Pancreas (tissue), 10 donors: ENCODE data around the gene PIGZ. TPM values are rescaled to one million over a fixed set of nuclear protein-coding genes. Genes with fewer than 3 reads are reported as not detected.

Experiments used
- ATAC-seq, 4 donors: fragments of 200-7000 bp; cut with Tn5 transposase; one replicate each; pipeline versions ENCODE4 v1.8.0 to v1.9.1; 2020; ENCODE audit warnings: mild to moderate bottlenecking in 4 of 4, moderate library complexity in 4 of 4
- DNase-seq, 6 donors: peaks; one replicate each; pipeline ENCODE4 v3.0.0-alpha.2; 2020
- FAIRE-seq: peaks from 2 replicates; lab custom pipeline; 2012; peaks lifted over from hg19 to GRCh38; lab: Jason Lieb, UNC
- H3K27ac ChIP-seq, 4 donors: fragments of 200-600 bp; sonication (generic); 1 replicate in 3 of 4; 2 replicates in 1 of 4; pipeline versions ENCODE4 v1.5.0 to v1.8.0; 2020
- H3K27me3 ChIP-seq, 4 donors: fragments of 200-600 bp; one replicate each; pipeline ENCODE4 v1.8.0; 2021
- H3K36me3 ChIP-seq, 3 donors: fragments of 200-600 bp; sonication (generic) in 1 of 3; one replicate each; pipeline versions ENCODE4 v1.5.0 to v1.8.0; 2020 to 2021
- H3K4me1 ChIP-seq, 3 donors: fragments of 200-600 bp; one replicate each; pipeline ENCODE4 v1.8.0; 2021
- H3K4me3 ChIP-seq, 4 donors: fragments of 200-600 bp; sonication (generic) in 2 of 4; one replicate each; pipeline versions ENCODE4 v1.5.0 to v1.8.0; 2020 to 2021
- H3K9me3 ChIP-seq, 4 donors: fragments of 200-600 bp; one replicate each; pipeline ENCODE4 v1.8.0; 2021
- CTCF ChIP-seq, 4 donors: fragments of 200-600 bp; sonication (generic) in 3 of 4; IDR thresholded peaks; one replicate each; pipeline versions ENCODE4 v1.5.0 to v1.8.0; 2021; ENCODE audit warnings: antibody characterized with exemption in 4 of 4
- WGBS, 2 donors: extraction: QIAGEN DNeasy Blood & Tissue Kit; methylation state at CpG; one replicate each; pipeline ENCODE4 v1.1.7; 2013; 5-methylcytosine and 5-hydroxymethylcytosine counted together
- intact Hi-C, 3 donors: fragments of 100-400 bp; cut with DNase I; formaldehyde crosslinking; loops; one replicate each; pipeline versions ENCODE4 v1.11.1 to v1.14.2; 2022
- polyA plus RNA-seq, 2 donors: library from polyadenylated mRNA; stranded (reverse); fragments of 200-250 nt; gene quantifications; one replicate each; pipeline ENCODE4 v1.2.3, GENCODE V29; 2013
- total RNA-seq, 6 donors: library from RNA; stranded (reverse); fragmentation: NEBNext Ultra II Directional in 4 of 6; extraction: Animal tissue kit (Norgen Biotek cat#: 25700) in 4 of 6; gene quantifications; one replicate each; pipeline versions ENCODE4 v1.2.1 to v1.2.4, GENCODE V29; 2021 to 2023
- donor health status: healthy with polysubstance abuse.
- donor health status: DM: no; HTN: no; CAD: no; lungs with moderate emphysema.
- donor health status: DM: no; HTN: no; CAD: no.
- donor health status: control.
- donor health status: control.
- donor health status: Bipolar disorder and iron deficiency.
- donor health status: DM: yes; HTN: yes; CAD: no.
- donor health status: DM: no; HTN: no; CAD: no.
- donor health status: DM: no; HTN: no; CAD: no.
- donor health status: DM: yes; HTN: yes; CAD: no.

Gene PIGZ
- total and polyA plus RNA-seq, 8 donors = 1.3 to 3.8 (median 2.1) TPM

DNA sequence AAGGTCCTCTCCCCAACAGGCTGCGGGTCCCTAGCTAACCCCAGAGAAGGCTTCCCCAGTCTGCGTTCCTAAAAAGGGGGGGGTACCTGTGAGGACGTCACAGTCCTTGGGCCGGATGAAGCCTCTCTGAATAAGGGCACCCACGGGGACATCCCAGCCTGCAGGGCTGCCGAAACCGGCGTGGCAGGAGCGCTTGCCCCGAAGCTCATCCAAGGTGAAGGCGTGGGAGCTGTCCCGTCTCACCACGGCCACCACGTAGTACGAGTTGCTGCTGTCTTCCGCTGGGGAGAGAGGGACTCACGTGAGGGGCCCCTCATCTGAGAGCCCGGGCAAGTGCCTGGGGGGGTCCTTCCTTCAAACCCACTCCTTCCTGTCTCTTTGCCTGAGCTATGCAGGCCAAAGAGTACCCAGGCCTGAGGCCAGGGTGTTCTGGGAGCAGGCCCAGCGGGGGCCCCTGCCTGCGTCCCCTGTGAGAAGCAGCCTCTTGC, 40.9 kb upstream of the PIGZ start:
- DNase-seq = peak in 2 of 6 donors; percentile 43 to 50
- intact Hi-C loops = no loop called here
- TF ChIP-seq CTCF (IDR thresholded peaks at IDR 0.05) = no peak

DNA sequence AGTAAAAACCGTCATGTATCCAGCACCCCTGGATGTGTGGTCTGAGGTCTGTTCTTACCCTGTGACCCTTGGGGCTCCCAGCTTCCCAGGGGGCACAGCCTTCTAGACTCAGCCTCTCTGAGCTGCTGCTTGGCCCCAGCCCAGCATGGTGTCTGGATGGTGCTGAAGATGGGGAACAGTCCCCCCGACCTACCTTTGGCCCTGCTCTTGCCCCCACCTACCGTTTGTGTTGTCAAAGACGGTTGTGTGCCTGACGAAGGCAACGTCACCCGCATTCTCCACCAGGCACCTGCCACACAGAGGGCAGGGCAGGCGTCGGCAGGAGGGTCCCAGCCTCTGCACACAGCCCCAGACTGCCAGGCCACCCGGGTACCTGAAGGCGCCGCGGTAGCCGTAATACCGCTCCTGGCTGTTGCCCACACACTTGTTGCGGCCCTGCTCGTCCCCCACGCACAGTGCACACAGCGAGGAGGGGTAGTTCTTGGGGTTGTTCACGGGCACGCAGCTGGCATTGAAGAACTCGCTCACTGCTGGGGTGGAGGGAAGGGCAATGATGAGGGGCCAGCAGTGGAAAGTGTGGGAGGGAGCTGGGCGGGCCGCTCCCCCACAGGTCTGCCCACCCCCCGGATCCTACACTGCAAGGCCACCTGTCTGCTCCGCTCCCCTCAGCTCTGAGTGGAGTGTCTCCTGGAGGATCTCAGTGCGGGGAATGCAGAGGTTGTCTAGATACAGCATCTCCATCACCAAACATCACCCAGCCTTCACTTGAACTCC, 40.0 kb upstream of the PIGZ start:
- Histone ChIP-seq H3K9me3 (no peaks in the 10 kb centered on the region), H3K4me1 (peaks cover 0 to 2% (median 0%) of the 10 kb centered on the region in 3 donors), H3K36me3 (no peaks in the 10 kb centered on the region), H3K27ac (no peak overlapping the region), H3K4me3 (no peak overlapping the region), H3K27me3 (no peaks in the 10 kb centered on the region)
- no peak for ATAC-seq
- intact Hi-C loops = no loop called here
- peak in 2 of 6 donors; percentile 37 for DNase-seq
- 88 to 90% methylated on average over 27 of the region's 27 CpGs for WGBS, 2 donors
- FAIRE-seq = no peak
- no peak for TF ChIP-seq CTCF (IDR thresholded peaks at IDR 0.05)

More for the DNA sequence above, 40.9 kb upstream of the PIGZ start:
- ATAC-seq (no peak), FAIRE-seq (no peak)
- Histone ChIP-seq H3K4me3 (no peak overlapping the region), H3K27me3 (no peaks in the 10 kb centered on the region), H3K9me3 (no peaks in the 10 kb centered on the region), H3K27ac (no peak overlapping the region), H3K36me3 (no peaks in the 10 kb centered on the region), H3K4me1 (no peaks in the 10 kb centered on the region)
- 90 to 93% methylated on average over 20 of the region's 20 CpGs for WGBS, 2 donors

DNA sequence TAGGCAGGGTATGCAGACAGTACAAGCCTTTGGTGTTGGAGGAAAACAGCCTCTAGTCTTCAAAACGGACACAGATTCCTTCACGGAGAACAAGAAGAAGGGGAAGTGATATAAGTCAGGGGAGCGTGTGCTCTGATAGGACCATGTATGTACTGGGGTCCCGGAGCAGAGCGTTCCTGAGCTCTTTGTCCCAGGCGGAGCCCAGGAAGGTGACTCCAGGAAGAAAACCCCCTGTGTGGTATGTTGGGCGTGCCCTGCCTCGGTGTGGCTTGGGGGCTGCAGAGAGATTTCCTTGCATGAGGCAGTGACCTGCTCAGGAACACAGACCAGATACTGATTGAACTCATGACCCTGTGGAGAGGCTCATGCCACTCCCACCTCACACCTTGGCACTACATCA, 39.3 kb upstream of the PIGZ start:
- 82 to 90% methylated on average over 8 of the region's 8 CpGs for WGBS, 2 donors
- DNase-seq (peak in 2 of 6 donors; percentile 21 to 25), ATAC-seq (no peak), FAIRE-seq (no peak)
- intact Hi-C loops = no loop called here
- Histone ChIP-seq H3K27ac (no peak overlapping the region), H3K4me3 (no peak overlapping the region), H3K9me3 (no peaks in the 10 kb centered on the region), H3K27me3 (no peaks in the 10 kb centered on the region), H3K36me3 (no peaks in the 10 kb centered on the region), H3K4me1 (peaks cover 0 to 2% (median 0%) of the 10 kb centered on the region in 3 donors)
- no peak for TF ChIP-seq CTCF (IDR thresholded peaks at IDR 0.05)

- ATAC-seq = no peak
- WGBS, 2 donors = 80 to 83% methylated on average over 12 of the region's 12 CpGs
- no peak overlapping the region for H3K4me3 ChIP-seq
- H3K36me3 ChIP-seq = no peaks in the 10 kb centered on the region
- H3K27ac ChIP-seq = no peak overlapping the region
- no peaks in the 10 kb centered on the region for H3K9me3 ChIP-seq
- peak in 2 of 6 donors; percentile 35 to 58 for DNase-seq
- no peak for TF ChIP-seq CTCF (IDR thresholded peaks at IDR 0.05)
- H3K4me1 ChIP-seq = peaks cover 0 to 2% (median 0%) of the 10 kb centered on the region in 3 donors
- intact Hi-C loops = no loop called here
- H3K27me3 ChIP-seq = no peaks in the 10 kb centered on the region
- no peak for FAIRE-seq
Observed at GRCh38 chr3:197007296-197007940, 38.8 kb upstream of the PIGZ start.
